ENCODE measurements around the gene RPL36AL. TPM values are rescaled to one million over a fixed set of nuclear protein-coding genes. Genes with fewer than 3 reads are reported as not detected.

RPL36AL gene
- total RNA-seq, 1 donor from 2014 or later = 129 TPM

DNA sequence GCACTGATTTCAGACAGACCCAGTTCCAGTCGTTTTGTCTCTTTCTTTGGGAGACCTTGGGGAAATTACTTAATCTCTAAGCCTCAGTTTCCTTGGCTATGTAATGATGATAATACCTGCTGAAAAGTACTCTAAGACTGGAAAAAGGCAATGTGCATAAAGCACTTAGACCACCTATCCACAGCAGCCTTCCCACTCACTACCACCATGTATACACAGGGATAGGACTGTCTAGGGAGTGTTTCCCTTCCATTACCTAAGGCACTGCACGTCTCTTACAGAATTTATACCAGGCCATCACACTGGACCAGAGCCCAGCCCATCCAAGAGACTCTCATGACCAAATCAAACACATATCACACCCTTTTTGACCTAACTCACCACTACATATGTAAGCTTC is 40.6 kb downstream of the RPL36AL start:
- ATAC-seq = peak; percentile 6

- no peak for ATAC-seq
Measured at GRCh38 chr14:49578141-49578540, 42.3 kb downstream of the RPL36AL start.

DNA sequence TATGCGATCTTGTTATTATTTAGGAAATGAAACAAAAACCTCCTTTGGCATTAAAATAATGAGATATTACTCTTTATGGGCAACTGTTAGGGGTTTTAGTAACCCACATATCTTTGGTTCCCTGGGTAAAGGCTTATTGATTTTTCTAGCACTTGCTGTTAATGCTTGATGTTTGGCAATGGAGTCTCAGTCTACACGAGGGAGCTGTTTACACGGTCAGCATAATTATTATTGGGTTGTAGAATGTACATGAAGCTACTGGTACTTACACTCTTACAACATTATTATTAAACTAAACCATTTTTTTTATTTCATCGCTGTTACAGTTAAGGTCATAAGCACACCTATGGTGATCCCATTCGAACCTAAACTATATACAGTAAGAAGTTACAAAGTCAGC is 46.4 kb downstream of the RPL36AL start:
- ATAC-seq = no peak

DNA sequence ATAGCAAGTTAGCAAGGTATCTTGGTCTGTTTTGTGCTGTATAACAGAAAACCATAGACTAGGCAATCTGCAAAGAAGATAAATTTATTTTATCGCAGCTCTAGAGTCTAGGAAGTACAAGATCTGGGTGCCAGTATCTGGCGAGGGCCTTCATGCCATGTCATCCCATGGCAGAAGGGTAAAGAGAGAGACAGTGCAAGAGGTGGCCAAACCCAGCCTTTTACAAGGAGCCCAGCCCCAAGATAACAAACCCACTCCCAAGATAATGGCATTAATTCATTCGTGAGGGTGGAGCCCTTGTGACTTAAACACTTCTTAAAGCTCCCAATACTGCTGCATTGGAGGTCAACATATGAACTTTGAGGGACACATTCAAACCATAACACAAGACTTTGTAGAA is 51.1 kb downstream of the RPL36AL start:
- no peak for ATAC-seq

Other genes starting within 250 kb of the RPL36AL start
- gene RPS29, start 34.2 kb downstream of the RPL36AL start, total RNA-seq = 1,410 TPM
- gene LRR1, start 21.7 kb downstream of the RPL36AL start, total RNA-seq = 10.3 TPM
- gene MGAT2, start 173 bp upstream of the RPL36AL start, total RNA-seq = 15.1 TPM
- 5.7 TPM for gene DNAAF2, start 14.6 kb upstream of the RPL36AL start, total RNA-seq
- gene POLE2, start 67.6 kb upstream of the RPL36AL start, total RNA-seq = 7.2 TPM
- gene KLHDC1, start 72.5 kb upstream of the RPL36AL start, total RNA-seq = 1.5 TPM
- gene KLHDC2, start 147.5 kb upstream of the RPL36AL start, total RNA-seq = 35.1 TPM
- gene NEMF, start 232.2 kb upstream of the RPL36AL start, total RNA-seq = 40.1 TPM

Data from esophagus mucosa (tissue), 1 donor.